GM12864 (cell line): Measurements from ENCODE around the gene ZFP1.

Experiments used
- DNase-seq: peaks from one replicate; pipeline ENCODE4 v3.0.0-alpha.2; 2011; ENCODE audit warnings: low read depth
- H3K4me3 ChIP-seq: 2 replicates; pipeline ENCODE4 v1.5.1; 2011; ENCODE audit warnings: mild to moderate bottlenecking, low read depth, low read length, control low read depth
- CTCF ChIP-seq: IDR thresholded peaks from 2 replicates; pipeline ENCODE4 v1.5.1; 2011; ENCODE audit warnings: low read depth, mild to moderate bottlenecking, moderate library complexity, low read length, control low read depth, inconsistent platforms; ENCODE audit errors: missing control alignments

Gene ZFP1

GRCh38 chr16:75169899-75170405 lies 21.6 kb downstream of the ZFP1 start:
- no peak for TF ChIP-seq CTCF
- no peak overlapping the region for H3K4me3 ChIP-seq
- no peak for DNase-seq

GRCh38 chr16:75172578-75172977 lies 24.3 kb downstream of the ZFP1 start:
- H3K4me3 ChIP-seq = no peak overlapping the region
- no peak for TF ChIP-seq CTCF

GRCh38 chr16:75175074-75175473 lies 26.8 kb downstream of the ZFP1 start:
- H3K4me3 ChIP-seq = no peak overlapping the region
- DNase-seq = no peak

More at GRCh38 chr16:75172578-75172977, 24.3 kb downstream of the ZFP1 start:
- DNase-seq = no peak

GRCh38 chr16:75176926-75177325 lies 28.6 kb downstream of the ZFP1 start:
- TF ChIP-seq CTCF = no peak
- no peak for DNase-seq
- no peak overlapping the region for H3K4me3 ChIP-seq

More at GRCh38 chr16:75175074-75175473, 26.8 kb downstream of the ZFP1 start:
- TF ChIP-seq CTCF = no peak

GRCh38 chr16:75179208-75179607 lies 30.9 kb downstream of the ZFP1 start:
- no peak for TF ChIP-seq CTCF
- no peak for DNase-seq
- no peak overlapping the region for H3K4me3 ChIP-seq

GRCh38 chr16:75181630-75182029 lies 33.3 kb downstream of the ZFP1 start:
- no peak for TF ChIP-seq CTCF
- no peak overlapping the region for H3K4me3 ChIP-seq
- DNase-seq = no peak

- no peak overlapping the region for H3K4me3 ChIP-seq
- no peak for DNase-seq
- no peak for TF ChIP-seq CTCF
Observed at GRCh38 chr16:75188832-75189477, 40.6 kb downstream of the ZFP1 start.
